ENCODE measurements around the gene ZC3H8.

The ZC3H8 gene

GRCh38 chr2:112204411-112204810 is 50.4 kb downstream of the ZC3H8 start:
- TF ChIP-seq CTCF (IDR thresholded peaks at IDR 0.05; ENCODE audit: low read depth, low read length, missing control alignments): no peak
- no peak for DNase-seq (ENCODE audit: low read depth)
- in situ Hi-C loops (cut with HindIII; ENCODE audit: low sequenced_read_pairs): no loop called here
- H3K4me3 ChIP-seq (ENCODE audit: low read depth, low read length): no peak overlapping the region

- TF ChIP-seq CTCF (IDR thresholded peaks at IDR 0.05; ENCODE audit: low read depth, low read length, missing control alignments): no peak
- H3K4me3 ChIP-seq (ENCODE audit: low read depth, low read length): no peak overlapping the region
- no peak for DNase-seq (ENCODE audit: low read depth)
- in situ Hi-C loops (cut with HindIII; ENCODE audit: low sequenced_read_pairs): no loop called here
These were observed 53.0 kb downstream of the ZC3H8 start for GRCh38 chr2:112201696-112202430.

GRCh38 chr2:112199188-112199587 is 55.7 kb downstream of the ZC3H8 start:
- in situ Hi-C loops (cut with HindIII; ENCODE audit: low sequenced_read_pairs): no loop called here
- no peak for TF ChIP-seq CTCF (IDR thresholded peaks at IDR 0.05; ENCODE audit: low read depth, low read length, missing control alignments)
- DNase-seq (ENCODE audit: low read depth): no peak
- no peak overlapping the region for H3K4me3 ChIP-seq (ENCODE audit: low read depth, low read length)

GRCh38 chr2:112198780-112199179 is 56.1 kb downstream of the ZC3H8 start:
- in situ Hi-C loops (cut with HindIII; ENCODE audit: low sequenced_read_pairs): no loop called here
- H3K4me3 ChIP-seq (ENCODE audit: low read depth, low read length): no peak overlapping the region
- TF ChIP-seq CTCF (IDR thresholded peaks at IDR 0.05; ENCODE audit: low read depth, low read length, missing control alignments): no peak

GRCh38 chr2:112197868-112198267 is 57.0 kb downstream of the ZC3H8 start:
- H3K4me3 ChIP-seq (ENCODE audit: low read depth, low read length): no peak overlapping the region
- no peak for TF ChIP-seq CTCF (IDR thresholded peaks at IDR 0.05; ENCODE audit: low read depth, low read length, missing control alignments)
- DNase-seq (ENCODE audit: low read depth): no peak
- in situ Hi-C loops (cut with HindIII; ENCODE audit: low sequenced_read_pairs): no loop called here

More at GRCh38 chr2:112198780-112199179, 56.1 kb downstream of the ZC3H8 start:
- no peak for DNase-seq (ENCODE audit: low read depth)

- DNase-seq (ENCODE audit: low read depth): no peak
- no peak for TF ChIP-seq CTCF (IDR thresholded peaks at IDR 0.05; ENCODE audit: low read depth, low read length, missing control alignments)
- in situ Hi-C loops (cut with HindIII; ENCODE audit: low sequenced_read_pairs): no loop called here
- no peak overlapping the region for H3K4me3 ChIP-seq (ENCODE audit: low read depth, low read length)
These were observed 58.9 kb downstream of the ZC3H8 start for GRCh38 chr2:112195950-112196349.
